ENCODE results near the gene LCK.

LCK gene

GRCh38 chr1:32250893-32251716 lies at the start of gene LCK:
LCK (plus strand) TSS chr1:32251265; CDS start chr1:32274330, 23,065 bp downstream.
- FAIRE-seq (peak; percentile 78), DNase-seq (ENCODE audit: insufficient read length, low spot score) (no peak)

GRCh38 chr1:32204943-32205361 lies 46.1 kb upstream of the LCK start:
- DNase-seq (ENCODE audit: insufficient read length, low spot score) (no peak), FAIRE-seq (no peak)

GRCh38 chr1:32205401-32206370 lies 45.4 kb upstream of the LCK start, which contains the start of gene IQCC:
IQCC (plus strand) TSS chr1:32205671; CDS start chr1:32205682, 11 bp downstream.
- DNase-seq (ENCODE audit: insufficient read length, low spot score) = peak; percentile 82
- peak; percentile 68 for FAIRE-seq

GRCh38 chr1:32208469-32208868 lies 42.6 kb upstream of the LCK start:
- FAIRE-seq (no peak), DNase-seq (ENCODE audit: insufficient read length, low spot score) (no peak)

- no peak for FAIRE-seq
- no peak for DNase-seq (ENCODE audit: insufficient read length, low spot score)
Measured at GRCh38 chr1:32208891-32209328, 42.2 kb upstream of the LCK start, which contains the start of gene DCDC2B. DCDC2B (plus strand) TSS chr1:32209089; CDS start chr1:32209094, 5 bp downstream.

- FAIRE-seq = peak; percentile 82
Measured at GRCh38 chr1:32215629-32216480, 35.2 kb upstream of the LCK start.

GRCh38 chr1:32216566-32216965 lies 34.5 kb upstream of the LCK start:
- FAIRE-seq = no peak
- no peak for DNase-seq (ENCODE audit: insufficient read length, low spot score)

More at GRCh38 chr1:32215629-32216480, 35.2 kb upstream of the LCK start:
- DNase-seq (ENCODE audit: insufficient read length, low spot score) = no peak

GRCh38 chr1:32219022-32219421 lies 32.0 kb upstream of the LCK start:
- FAIRE-seq = no peak
- DNase-seq (ENCODE audit: insufficient read length, low spot score) = no peak

- DNase-seq (ENCODE audit: insufficient read length, low spot score) = no peak
- FAIRE-seq = no peak
Measured at GRCh38 chr1:32220746-32221580, 30.1 kb upstream of the LCK start.

- DNase-seq (ENCODE audit: insufficient read length, low spot score) (no peak), FAIRE-seq (peak; percentile 64)
Measured at GRCh38 chr1:32221581-32221979, 29.5 kb upstream of the LCK start.

GRCh38 chr1:32221980-32222755 lies 28.9 kb upstream of the LCK start, which contains the start of the genes EIF3I and TMEM234:
EIF3I (plus strand) TSS chr1:32222407; CDS start chr1:32222442, 35 bp downstream.
TMEM234 (minus strand) TSS chr1:32222353; CDS start chr1:32222322, 31 bp downstream.
- FAIRE-seq (peak; percentile 97), DNase-seq (ENCODE audit: insufficient read length, low spot score) (peak; percentile 92)

GRCh38 chr1:32223683-32224082 lies 27.4 kb upstream of the LCK start:
- DNase-seq (ENCODE audit: insufficient read length, low spot score) (no peak), FAIRE-seq (no peak)

- no peak for DNase-seq (ENCODE audit: insufficient read length, low spot score)
- no peak for FAIRE-seq
Measured at GRCh38 chr1:32224285-32224684, 26.8 kb upstream of the LCK start.

- DNase-seq (ENCODE audit: insufficient read length, low spot score) = no peak
- FAIRE-seq = no peak
Measured at GRCh38 chr1:32228771-32229170, 22.3 kb upstream of the LCK start.

- FAIRE-seq (no peak), DNase-seq (ENCODE audit: insufficient read length, low spot score) (no peak)
Measured at GRCh38 chr1:32231843-32232432, 19.1 kb upstream of the LCK start.

GRCh38 chr1:32232558-32233304 lies 18.3 kb upstream of the LCK start:
- FAIRE-seq (no peak), DNase-seq (ENCODE audit: insufficient read length, low spot score) (no peak)

GRCh38 chr1:32234792-32235191 lies 16.3 kb upstream of the LCK start:
- no peak for DNase-seq (ENCODE audit: insufficient read length, low spot score)
- FAIRE-seq = no peak
